HG02642 (cell line): ENCODE data around the gene G3BP2.
"Not testable (repeated sequence)": the region's sequence is repeated elsewhere in the genome, so short reads cannot be mapped to it uniquely, and the experiment has no call there.

ENCODE experiments used
- ATAC-seq: cut with Tn5 transposase; IDR thresholded peaks from one replicate; pipeline ENCODE4 v1.9.1; 2021; ENCODE audit warnings: mild to moderate bottlenecking; ENCODE audit not compliant: unreplicated experiment, poor library complexity

G3BP2 gene

DNA sequence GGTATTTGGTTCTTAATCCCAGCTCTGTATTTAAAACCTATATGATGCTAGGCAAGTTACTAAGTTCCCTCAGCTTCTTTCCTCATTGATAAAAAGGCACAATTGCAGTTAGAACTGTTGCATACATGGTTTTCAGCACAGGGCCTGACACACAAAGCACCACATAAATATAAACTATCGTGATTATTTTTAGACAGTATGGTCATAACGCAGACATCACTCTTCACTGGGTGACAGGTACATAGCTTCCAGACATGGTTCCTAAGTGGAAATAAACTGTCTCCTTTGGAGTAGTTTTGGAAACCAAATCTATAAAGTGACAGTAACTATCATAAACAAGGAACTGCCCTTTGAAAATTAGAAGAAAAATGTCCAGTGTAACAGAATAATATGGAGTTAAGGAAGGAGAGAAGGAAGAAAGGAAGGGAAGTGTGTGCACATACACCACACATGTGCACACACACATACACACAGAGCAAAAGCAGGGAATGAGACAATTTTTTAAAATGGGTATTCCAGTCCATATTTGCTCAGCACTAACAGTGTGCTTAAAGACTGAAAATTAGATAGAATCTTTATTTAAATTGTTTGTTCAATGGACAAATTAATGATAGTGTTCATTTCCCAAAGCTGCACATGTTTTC, 12.5 kb upstream of the G3BP2 start:
- no peak for ATAC-seq

DNA sequence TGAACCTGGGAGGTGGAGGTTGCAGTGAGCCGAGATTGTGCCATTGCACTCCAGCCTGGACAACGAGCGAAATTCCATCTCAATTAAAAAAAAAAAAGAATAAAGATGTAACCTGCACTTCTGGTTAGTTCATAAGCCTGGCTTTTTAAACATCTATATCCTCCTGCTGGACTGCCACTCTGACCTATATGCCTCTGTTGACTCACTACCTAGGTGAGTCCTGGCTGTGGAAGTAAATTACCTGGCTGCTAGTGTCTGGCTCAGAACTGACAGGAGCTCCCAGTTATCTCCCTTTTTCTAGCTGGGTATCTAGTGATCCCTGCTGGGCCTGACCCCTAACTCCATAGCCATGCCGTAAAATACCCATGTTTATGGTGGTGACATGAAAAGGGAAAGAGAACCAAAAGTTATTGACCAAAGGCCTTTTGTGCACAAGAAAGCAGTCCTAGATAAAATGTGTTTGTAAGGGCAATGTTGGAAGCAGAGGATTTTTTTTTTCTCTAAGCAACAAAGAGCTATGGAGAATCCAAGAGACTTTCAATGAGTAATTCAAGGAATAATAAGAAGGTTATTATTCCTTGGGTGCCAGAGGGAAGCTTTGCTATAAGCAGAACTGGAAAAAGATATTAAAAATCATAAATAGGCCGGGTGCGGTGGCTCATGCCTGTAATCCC, 10.4 kb upstream of the G3BP2 start:
- no peak for ATAC-seq

GRCh38 chr4:75679876-75680575, 6.8 kb upstream of the G3BP2 start:
- ATAC-seq, result no peak

DNA sequence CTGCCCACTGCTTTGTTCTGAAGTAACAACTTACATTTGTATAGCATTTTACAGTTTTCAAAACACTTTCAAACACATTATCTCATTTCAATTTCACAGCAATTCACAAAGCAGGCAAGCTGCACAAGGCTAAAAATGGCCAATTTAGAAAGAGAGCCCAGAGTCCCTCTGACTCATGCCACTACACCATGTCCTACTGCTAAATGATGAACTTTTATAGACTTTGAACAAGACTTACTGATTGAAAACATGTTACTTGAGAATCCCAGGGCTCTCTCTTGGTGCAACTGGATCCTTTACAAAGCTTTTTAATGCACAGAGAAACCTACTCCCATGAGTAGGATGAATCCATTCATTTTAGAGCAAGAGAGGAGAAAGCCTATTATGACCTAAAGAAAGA, 5.8 kb upstream of the G3BP2 start:
- ATAC-seq, result no peak

- ATAC-seq, result no peak
Measured at GRCh38 chr4:75678473-75678872, 5.3 kb upstream of the G3BP2 start.

GRCh38 chr4:75675004-75675531, 1.9 kb upstream of the G3BP2 start:
- ATAC-seq, result no peak

DNA sequence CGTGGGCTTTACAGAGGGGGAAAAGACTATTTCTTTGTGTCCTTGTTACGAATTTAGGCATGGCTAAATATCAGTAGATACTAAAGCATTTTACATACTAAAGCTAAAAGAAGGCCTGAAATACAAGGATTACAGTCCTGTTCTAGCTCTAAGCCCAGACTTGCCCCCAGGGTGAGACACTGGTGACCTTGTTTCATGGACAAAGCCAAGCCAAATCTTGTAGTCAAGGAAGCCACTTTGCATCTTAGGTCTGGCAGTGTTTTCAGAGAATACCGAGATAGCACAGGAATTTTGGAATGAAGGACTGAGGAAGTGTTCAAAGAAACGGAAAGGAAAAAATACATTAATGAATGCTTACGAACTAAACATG, 733 bp upstream of the G3BP2 start:
- ATAC-seq, result no peak

DNA sequence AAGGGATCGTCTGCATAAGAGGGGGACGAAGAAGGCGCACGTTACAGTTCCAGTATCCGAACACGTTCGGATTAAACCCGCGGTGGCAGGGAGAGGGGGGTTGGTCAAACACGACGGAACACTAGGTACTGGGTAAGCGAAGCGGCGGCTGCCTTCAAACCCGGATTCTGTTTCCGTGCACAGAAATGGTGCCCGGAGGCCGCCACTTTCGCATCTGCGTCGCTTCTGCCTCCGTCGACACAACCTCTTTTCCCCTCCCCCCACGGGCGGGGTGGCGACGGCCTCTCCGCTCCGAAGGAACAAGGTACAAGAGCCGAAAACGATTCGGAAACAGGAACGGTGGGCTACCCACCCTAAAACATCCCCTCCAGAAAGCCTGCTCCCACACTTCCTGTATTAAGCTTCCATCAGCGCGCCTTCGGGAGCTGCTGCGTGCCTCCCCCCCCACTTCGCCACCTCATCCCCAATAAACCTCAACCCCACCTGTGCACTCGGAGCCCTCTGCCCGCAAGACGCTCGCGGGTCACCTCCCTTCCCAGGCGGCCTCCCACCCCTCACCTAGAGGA, 667 bp downstream of the G3BP2 start:
- peak; percentile 33 for ATAC-seq

GRCh38 chr4:75671802-75672421, 1.3 kb downstream of the G3BP2 start:
- no peak for ATAC-seq

DNA sequence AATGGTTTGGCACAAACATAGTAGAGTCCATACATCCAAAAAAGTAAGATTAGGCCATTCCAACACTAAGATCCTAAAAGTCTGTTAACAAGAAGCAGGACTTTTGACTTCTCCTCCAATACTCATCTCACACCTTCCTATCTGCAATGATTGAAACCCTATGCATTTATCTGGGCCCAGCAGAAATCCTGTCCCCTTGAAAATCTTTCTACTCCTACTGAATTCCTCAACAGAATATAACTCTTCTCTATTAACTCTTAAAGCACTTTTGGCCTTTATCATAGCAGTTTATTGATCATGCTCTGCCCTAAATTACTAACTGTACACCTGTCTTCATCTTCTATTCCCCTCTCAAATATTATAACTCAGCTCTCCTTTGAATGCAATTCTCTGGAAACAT, 4.6 kb downstream of the G3BP2 start:
- ATAC-seq, result no peak

- ATAC-seq, result not testable (repeated sequence)
Measured at GRCh38 chr4:75667636-75668035, 5.6 kb downstream of the G3BP2 start.

DNA sequence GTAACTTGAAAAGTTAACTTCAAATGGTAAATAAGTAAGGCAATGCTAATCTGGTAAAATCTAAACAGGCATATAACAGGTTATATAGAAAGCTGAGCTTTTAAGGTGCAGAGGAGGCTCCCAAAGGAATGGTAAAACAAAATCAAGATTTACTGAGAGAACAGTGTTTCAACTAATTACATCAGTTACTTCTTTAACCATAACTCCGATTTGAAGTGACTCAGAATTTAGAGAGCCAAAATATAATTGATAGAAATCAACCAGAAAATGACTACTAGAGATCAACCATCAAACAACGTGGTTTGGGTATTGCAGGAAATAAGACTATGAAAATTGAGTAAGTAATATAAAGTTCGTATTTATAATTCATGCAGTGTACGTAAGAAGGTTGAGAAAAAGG, 6.9 kb downstream of the G3BP2 start:
- ATAC-seq, result no peak

DNA sequence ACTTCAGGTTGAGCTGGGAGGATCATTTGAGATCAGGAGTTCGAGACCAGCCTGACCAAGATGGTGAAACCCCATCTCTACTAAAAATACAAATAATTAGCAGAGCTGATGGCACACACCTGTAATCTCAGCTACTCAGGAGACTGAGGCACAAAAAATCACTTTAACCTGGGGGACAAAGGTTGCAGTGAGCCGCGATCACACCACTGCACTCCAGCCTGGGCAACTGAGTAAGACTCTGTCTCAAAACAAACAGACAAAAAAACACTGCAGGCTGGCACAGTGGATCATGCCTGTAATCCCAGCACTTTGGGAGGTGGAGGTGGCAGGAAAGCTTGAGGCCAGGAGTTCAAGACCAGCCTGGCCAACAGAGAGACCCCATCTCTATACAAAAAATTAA, 8.6 kb downstream of the G3BP2 start:
- not testable (repeated sequence) for ATAC-seq

GRCh38 chr4:75662626-75663025, 10.6 kb downstream of the G3BP2 start:
- no peak for ATAC-seq

DNA sequence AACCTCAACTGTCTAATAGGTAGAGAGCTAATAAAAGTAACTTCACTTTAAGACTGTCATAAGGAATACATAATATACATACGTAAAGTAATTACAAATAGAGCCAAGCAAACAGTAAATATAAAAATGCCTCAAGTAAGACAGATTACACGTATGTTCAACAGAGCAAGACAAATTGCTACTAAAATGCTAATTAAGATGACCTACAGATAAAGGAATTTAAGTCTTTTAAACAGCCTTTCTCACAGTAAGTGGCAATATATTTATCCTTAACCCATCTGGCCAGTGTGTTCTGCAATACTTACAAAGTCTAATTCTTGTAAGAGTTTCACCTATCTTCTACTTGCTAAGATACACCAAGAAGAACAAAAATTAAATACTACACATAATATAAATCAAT, 12.7 kb downstream of the G3BP2 start:
- ATAC-seq, result no peak

GRCh38 chr4:75659512-75660031, 13.6 kb downstream of the G3BP2 start:
- no peak for ATAC-seq

DNA sequence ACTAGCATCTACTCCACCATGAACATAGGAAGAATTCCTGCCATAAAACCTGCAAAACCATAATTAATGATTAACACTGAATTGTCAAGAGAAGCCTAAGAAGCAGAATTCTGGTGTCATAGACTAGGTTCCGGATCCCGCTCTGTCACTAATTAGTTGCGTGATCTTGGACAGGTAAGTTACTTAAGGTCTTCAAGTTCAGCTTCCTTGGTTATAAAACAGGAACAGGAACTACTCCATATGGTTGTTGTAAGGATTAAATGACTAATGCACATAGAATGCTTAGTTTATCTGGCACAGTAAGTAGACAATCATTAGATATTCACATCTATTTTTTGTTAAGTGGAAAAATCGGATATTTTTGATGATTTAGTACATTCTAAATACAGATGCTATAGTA, 14.3 kb downstream of the G3BP2 start:
- ATAC-seq, result no peak

- ATAC-seq, result no peak
Measured at GRCh38 chr4:75655562-75655961, 17.6 kb downstream of the G3BP2 start.

GRCh38 chr4:75654905-75655304, 18.3 kb downstream of the G3BP2 start:
- ATAC-seq, result no peak

GRCh38 chr4:75653845-75654503, 19.2 kb downstream of the G3BP2 start:
- no peak for ATAC-seq
